GM19463 (cell line): ENCODE measurements around the gene NEDD4.
"Not testable (repeated sequence)": the region's sequence is repeated elsewhere in the genome, so short reads cannot be mapped to it uniquely, and the experiment has no call there.

Experiments used
- ATAC-seq: cut with Tn5 transposase; IDR thresholded peaks from one replicate; pipeline ENCODE4 v1.9.1; 2021; ENCODE audit warnings: mild to moderate bottlenecking, moderate library complexity; ENCODE audit not compliant: unreplicated experiment

NEDD4 gene

DNA sequence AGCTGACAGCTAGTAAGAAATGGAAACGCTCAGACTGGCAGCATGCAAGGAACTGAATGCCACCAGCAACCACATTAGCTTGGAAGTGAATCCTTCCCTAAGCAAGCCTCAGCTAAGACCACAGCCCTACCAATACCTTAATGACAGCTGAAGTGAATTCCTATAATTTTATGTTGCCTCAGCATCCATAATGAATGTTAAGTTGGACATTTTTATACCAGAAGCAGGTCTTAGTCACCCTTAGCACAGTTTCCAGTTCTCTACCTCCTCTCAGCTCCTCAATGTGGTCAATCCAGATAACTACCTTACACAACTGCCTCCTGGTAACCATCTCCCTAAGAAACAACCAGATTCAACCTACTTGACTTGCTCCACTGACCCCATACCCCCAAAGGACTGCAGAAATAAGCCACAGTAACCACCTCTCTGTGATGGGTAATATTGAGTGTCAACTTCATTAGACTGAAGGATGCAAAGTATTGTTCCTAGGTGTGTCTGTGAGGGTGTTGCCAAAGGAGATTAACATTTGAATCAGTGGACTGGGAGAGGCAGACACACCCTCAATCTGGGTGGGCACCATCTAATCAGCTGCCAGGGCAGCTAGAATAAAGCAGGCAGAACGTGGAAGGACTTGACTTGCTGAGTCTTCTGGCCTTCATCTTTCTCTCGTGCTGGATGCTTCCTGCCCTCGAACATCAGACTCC is 33.5 kb downstream of the NEDD4 start:
- ATAC-seq: no peak

- no peak for ATAC-seq
These were observed 35.1 kb downstream of the NEDD4 start for GRCh38 chr15:55958349-55958748.

GRCh38 chr15:55954862-55955605 is 38.4 kb downstream of the NEDD4 start:
- ATAC-seq: no peak

DNA sequence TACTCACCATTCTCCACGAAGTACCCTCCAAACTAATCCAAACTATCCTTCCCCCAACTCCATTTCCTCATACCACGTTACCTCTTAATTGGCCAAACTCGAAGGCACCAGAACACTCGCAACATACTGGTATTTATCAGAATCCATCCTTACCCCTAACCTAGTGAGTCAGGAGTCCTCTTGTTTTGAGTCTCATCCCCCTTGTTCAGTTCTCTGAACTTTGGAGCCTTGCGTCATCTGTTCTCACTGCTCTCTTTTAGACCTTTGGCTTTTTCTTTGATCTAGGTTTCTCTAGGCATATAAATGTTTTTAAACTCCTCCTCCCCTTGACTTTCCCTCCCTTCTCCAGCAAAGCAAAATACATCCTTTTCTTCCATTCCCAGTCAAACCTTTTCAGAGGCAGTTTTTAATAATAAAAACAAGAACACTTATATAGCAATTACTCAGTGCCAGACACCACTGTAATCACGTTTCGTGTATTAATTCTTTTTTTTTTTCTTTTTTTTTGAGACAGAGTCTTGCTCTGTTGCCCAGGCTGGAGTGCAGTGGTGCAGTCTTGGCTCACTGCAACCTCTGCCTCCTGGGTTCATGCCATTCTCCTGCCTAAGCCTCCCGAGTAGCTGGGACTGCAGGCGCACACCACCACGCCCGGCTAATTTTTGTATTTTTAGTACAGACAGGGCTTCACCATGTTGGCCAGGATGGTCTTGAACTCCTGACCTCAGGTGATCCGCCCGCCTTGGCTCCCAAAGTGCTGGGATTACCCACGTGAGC is 40.7 kb downstream of the NEDD4 start:
- not testable (repeated sequence) for ATAC-seq

- not testable (repeated sequence) for ATAC-seq
These were observed 48.8 kb downstream of the NEDD4 start for GRCh38 chr15:55944606-55945005.

DNA sequence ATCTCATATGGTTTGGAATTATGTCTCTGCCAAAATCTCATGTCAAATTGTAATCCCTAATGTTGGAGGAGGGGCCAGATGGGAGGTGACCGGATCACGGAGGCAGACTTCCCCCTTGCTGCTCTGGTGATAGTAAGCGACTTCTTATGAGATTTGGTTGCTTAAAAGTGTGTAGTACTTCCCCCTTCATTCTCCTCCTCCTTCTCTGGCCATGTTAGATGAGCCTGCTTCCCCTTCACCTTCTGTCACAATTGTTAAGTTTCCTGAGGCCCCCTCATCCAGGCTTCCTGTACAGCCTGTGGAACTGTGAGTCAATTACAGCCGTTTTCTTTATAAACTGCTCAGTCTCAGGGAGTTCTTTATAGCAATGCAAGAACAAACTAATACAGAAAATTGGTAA is 51.1 kb downstream of the NEDD4 start:
- ATAC-seq: no peak

DNA sequence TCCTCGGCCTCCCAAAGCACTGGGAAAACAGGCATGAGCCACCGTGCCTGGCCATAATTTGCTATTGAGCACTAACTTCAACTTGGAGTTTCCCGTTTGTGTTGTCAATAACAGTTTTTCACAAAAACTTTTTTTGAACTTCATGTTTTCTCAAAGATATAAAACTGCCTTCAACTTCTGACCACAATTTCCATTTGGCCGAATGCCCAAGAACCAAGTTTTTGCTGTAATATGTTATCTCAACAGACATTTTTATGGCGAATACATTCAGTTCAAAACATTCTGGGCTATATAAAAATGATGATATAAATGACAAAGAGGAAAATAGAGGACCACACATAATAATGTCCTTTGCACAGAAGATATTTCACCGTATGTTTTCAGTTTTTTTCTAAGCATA is 56.4 kb downstream of the NEDD4 start:
- no peak for ATAC-seq

DNA sequence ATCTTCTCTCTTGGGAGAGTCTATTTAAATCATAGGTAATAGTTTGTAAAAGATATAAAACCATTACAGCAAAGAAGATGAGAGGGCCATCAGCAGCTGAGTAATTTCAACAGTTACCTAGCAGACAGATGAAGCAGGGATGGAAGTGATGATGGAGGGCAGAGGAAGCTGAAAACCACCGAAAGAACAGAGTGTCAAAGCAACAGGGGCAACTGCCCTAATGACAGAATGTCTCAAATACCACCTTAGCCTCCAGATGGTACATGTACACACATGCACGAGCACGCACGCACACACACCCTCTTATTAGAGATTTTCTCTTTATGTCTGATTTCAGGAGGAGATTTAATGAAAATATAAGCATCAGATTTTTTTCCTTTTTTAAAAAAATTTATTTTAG is 64.5 kb downstream of the NEDD4 start:
- no peak for ATAC-seq

DNA sequence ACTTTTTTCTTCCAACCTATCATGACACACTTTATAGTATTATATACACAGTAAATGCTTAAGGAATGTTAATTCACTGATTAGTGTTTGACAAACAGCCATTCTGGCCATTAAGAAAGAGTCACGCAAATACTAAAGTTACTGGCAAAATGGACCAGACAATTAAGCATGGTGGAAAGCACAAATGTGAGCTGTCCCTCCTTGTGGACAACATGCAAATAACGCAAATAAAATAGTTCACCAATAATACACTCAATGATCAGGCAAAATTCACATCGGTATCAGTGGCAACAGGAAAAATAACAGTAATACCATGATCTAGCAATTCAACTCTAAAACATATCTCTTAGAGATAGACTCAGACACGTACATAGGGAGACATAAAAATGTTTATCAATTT is 71.7 kb downstream of the NEDD4 start:
- ATAC-seq: no peak

DNA sequence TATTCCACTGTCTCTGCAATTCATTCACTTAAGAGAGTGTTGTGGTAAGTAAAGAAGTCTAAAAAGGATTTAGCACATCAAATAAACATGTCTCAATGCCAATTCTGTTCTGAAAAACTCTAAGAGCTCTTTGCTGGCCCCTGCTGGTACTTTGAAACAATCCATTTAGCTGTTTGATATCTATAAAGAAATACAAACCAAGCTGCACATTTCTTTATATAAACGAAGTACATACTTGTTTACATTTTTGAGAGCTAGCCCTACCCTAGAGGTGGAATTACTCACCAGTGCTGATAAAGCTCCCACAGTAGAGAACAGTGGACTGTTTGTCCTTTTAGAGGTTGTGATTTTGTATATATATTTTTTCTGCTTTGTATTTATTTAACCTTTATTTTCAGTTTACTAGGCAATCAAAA is 75.5 kb downstream of the NEDD4 start:
- no peak for ATAC-seq

GRCh38 chr15:55916666-55917409 is 76.6 kb downstream of the NEDD4 start:
- ATAC-seq: no peak

DNA sequence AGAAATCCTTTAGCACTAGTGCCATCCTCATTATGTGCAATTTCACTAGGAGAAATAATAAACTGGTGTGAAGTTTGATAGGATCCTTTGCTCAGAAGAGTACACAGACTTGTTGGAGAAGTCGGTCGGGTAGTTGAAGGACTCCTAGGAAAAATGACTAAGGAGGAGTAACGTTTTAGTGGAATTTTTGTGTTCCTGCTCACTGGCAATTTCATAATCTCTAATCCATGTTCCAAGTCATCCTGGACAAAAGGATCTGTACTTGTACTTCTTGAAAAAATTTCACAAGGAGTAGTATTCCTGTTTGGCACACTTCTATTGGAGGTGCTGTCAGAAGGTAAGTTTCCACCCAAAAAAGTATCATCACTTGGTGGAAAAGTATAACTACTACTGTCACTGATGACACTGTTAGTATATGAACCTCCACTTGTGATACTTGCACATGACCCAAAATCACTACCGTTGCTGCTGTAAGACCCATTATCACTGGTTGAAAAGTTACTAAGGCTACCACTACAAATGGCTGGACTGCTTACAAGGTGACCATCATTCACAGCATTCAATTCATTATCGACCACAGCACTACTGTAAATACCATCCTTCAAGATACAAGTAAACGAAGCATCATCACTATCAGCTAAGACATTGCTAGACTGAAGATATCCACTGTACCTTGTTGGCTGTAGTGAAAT is 77.4 kb downstream of the NEDD4 start:
- ATAC-seq: no peak

- no peak for ATAC-seq
These were observed 78.2 kb downstream of the NEDD4 start for GRCh38 chr15:55915221-55915620.

- no peak for ATAC-seq
These were observed 79.0 kb downstream of the NEDD4 start for GRCh38 chr15:55914446-55914845.

DNA sequence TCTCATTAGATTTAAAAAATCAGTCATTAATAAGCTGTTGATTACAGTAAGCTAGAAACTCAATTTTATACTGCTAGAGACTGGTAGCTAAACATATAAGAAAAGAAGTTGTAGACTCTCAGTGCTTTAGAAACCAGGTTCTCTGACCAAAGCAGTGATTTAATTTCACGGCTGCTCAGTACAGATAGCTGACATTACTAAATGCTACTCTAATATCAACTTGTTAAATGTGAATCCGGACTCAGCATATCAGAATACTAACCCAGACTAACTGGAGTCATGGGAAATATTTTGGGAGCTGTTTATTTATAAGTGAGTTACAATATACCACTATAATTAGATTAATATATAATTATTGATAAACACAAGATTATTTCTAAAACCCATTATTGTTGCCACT is 80.4 kb downstream of the NEDD4 start:
- ATAC-seq: no peak

DNA sequence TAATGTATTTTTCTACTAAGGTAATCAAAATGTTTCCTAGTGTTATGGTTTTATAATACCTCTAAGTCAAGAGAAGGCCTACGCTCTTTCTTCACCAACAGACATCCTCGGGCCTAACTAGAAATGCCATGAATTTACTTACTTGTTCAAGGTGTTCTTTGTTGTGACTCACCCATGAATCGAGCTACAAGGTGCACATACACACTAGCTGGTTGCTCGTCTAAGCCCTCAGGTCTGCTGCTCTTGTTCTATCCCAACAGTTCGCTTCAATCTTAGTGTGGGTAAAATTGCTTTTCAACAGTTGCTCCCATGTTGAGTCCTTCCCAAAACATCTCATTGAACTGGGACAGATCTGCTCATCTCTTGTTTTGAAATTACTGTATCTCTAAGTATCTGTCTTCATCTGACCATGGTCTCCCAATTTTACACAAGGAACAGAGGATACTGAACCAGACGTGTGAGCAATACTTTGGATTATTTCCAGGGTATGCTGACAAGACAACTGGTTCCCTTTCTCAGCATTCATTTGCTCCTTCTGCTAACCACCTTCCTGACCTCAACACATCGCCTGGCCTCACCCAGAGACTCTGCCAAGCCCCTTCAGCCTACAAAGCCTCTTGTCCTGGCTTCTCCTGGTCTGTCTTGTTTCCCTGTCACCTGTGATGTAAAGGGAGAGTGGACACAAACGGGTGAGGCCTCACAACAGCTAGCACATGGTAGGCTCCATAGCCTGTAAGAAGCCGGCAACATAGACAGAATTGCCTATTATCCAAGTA is 84.2 kb downstream of the NEDD4 start:
- no peak for ATAC-seq

GRCh38 chr15:55907797-55908196 is 85.6 kb downstream of the NEDD4 start:
- ATAC-seq: no peak

DNA sequence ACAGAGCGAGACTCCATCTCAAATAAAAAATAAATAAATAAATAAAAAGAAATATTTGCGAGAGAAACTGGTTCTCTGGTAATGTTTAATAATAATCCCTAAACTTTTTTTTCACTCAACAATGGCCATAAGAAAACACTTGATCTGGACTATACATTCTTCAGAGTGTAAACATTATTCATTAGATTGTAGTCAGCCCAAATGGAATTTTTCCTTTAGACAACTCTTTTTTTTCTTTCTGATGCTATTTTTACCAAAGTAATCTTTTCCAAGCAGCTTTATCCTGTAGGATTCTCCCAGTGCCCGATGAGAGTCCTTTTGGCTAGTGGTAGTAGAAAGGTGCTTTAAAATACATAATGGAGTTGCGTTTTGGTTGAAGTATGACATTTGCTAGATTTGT is 90.4 kb downstream of the NEDD4 start:
- no peak for ATAC-seq

- no peak for ATAC-seq
These were observed 93.4 kb downstream of the NEDD4 start for GRCh38 chr15:55900019-55900418.

DNA sequence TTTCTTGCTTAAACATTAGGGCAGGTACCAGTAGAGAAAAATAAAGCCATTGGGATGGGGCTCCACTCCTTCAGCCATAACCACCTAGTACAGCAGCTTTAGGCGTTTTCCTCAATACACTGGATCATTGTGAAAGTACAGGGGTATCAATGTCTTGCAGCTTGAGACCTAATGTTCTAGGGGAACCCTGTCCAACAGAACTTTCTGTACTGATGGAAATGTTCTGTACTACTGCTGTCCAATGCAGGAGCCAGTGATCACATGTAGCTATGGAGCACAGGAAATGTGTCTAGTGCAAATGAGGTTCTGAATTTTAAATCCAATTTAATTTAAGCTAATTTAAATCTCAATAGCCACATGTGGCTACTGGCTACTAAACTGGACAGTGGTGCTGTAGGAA is 93.9 kb downstream of the NEDD4 start:
- ATAC-seq: no peak
